ENCODE measurements around the gene USP46.

Gene USP46

GRCh38 chr4:52655506-52655905 is 3.6 kb downstream of the USP46 start:
- DNase-seq (ENCODE audit: low spot score) = no peak

DNA sequence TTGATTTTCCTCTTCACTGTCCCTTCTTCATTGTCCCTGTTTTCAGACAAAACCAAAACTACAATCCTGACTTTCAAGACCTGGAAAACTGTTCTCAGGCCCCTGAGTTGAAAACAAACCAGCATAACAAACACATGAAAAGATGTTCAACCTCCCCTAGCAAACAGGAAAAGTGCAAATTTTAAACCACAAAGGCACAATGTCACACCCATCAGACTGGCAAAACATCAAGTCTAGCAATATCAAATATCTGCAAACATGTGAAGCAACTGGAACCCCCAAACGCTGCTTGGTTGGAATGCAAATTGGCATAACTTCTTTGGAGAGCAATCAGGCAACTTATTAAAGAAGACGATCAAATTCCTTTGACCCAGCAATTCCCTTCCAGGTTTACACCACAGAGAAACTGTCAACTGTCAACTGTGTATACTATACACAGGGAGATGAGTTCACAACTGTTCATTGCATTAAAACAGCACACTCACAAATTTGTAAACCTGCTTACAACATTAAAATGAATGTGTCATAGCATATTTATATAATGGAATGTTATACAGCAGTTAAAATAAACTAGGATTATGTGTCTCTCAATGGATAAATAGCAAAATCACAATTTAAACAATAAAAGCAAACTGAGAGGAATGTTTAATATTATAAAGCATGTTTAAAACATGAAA is 7.0 kb downstream of the USP46 start:
- DNase-seq (ENCODE audit: low spot score) = no peak

DNA sequence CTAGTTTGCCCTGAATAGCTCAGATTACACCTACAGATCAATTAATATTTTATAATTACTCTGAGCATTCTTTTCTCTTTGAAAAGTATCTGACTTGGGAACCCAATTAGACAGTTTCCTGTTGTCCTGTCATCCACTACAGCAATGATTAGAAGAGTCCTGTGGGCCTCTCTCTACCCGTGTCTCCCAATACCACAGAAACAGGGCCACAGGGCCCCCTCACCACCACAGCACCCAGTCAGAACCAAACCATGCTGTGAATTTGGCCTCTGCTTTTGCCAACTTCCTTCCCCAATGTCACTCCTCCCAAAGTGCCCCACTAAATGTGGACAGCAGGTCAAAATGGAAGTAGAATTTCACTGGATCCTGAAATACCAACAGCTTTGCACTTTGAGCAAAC is 10.3 kb downstream of the USP46 start:
- no peak for DNase-seq (ENCODE audit: low spot score)

DNA sequence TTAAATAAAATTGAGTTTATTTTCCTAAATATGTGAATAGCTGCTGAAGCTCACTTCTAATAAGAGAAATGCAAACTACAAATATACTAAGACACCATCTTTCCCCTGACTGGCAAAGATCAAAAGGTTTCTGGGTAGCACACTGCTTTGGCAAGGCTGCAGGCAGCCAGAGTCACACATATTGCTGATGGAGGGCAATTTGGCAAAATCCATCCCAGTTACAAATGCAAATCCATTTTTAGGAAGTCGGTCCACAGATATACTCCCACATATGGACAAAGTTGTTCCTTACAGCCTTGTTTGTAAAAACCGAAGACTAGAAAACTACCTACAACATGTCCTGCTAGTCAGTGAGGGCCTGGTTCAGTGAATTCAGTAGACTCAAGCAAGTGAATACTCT is 12.4 kb downstream of the USP46 start:
- DNase-seq (ENCODE audit: low spot score) = no peak

- DNase-seq (ENCODE audit: low spot score) = no peak
Observed at GRCh38 chr4:52646096-52646495, 13.0 kb downstream of the USP46 start.

DNA sequence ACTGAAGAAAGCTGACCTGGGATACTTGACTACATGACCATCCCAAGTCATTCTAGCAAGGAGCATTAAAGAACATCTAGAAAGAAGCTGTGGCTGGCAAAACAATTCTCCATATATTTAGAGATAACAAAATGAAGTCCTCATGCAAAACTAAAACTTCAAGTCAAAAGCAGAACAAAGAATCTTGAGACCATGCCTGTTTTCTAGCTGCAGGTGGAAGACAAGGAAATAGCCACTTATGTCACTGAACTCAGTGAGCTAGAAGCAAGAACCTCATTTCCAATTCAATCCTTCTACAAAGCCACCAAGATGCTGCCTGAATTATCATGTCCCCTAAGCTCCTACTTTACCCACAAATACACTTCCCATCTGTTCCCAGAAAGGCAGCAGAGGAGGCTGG is 13.8 kb downstream of the USP46 start:
- DNase-seq (ENCODE audit: low spot score) = no peak

GRCh38 chr4:52643785-52644244 is 15.3 kb downstream of the USP46 start:
- DNase-seq (ENCODE audit: low spot score) = no peak

- no peak for DNase-seq (ENCODE audit: low spot score)
Observed at GRCh38 chr4:52643190-52643589, 15.9 kb downstream of the USP46 start.

DNA sequence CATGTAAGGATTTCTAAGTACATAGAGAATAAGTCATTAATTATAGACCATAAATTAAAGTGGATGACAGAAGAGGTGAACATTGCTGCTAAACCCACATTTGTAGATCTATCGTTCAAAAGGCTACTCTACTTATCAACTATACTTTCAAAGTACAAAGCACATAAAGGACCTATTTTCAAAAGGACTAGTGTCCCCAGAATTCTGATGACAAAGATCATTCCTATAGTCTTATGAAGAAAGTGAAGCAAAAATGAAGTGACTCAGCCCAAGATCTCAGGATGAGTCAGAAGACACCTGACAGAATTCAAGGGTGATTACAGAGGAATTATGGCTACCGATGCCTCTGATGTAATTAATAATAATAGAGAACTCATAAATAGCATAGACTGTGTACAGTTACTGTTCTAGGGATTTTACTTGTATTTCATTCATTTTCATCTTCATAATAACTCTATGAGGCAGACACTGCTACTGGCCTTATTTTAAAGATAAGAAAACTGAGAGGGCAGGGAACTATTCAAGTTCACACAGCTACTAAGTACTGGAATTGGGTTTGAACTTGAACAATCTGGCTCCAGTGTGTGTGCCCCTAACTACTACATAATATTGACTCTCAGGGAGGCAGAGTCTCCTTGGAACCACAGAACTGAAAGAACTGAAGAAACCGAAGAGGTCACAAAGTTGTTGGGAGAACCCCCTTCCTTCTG is 17.1 kb downstream of the USP46 start:
- DNase-seq (ENCODE audit: low spot score) = no peak

DNA sequence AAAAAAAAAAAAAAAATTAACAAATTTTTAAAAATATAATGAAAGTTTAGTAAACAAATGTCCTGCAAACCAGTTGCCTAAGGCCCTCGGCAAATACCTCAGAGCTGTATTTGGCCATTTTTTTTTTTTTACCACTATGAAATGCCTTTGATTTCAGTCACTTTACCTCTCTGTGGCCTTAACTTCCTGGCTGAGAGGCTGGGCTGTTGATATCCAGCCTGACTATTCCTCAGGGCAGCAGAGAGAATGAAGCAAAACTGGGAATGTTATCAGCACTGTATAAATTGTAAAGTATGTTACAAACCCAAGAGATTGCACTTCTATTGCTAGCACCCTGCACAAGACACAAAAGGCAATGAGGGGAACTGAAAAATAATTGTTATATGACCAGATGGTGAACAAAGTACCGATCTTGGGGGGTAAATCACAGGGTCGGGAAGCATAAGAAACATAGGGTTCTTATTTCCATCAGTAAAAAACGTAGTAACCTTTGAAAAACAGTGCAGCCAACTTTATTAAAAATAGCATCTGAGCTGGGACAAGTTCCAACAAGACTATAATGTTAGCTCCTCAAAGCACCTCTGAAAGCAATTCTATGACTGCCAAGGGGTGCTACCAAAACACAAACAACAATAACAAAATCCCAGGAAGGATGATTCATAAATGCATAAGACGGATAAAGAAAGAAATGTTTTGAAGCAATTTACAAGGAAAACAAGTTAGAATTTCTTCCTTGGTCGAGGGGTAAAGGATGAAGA is 18.1 kb downstream of the USP46 start:
- no peak for DNase-seq (ENCODE audit: low spot score)

GRCh38 chr4:52638717-52639116 is 20.4 kb downstream of the USP46 start:
- no peak for DNase-seq (ENCODE audit: low spot score)

DNA sequence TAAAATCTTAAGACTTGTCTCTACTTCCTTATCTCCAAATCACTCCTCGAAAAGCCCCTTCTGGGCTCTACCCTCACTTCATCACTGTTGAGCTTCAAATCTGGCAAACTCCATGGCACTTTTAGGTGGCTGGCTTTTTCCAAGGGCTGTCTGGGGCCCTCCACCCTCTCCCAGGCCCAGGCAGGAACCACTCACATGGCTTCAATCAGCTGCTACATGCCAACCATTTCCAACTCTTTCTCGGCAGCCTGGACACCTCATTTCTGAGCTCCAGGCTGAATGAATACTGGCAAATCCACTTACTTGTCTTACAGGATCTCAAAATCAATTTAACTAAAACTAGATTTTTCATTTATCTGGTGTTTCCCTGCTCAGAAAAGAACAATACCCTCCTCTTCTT is 22.0 kb downstream of the USP46 start:
- no peak for DNase-seq (ENCODE audit: low spot score)

DNA sequence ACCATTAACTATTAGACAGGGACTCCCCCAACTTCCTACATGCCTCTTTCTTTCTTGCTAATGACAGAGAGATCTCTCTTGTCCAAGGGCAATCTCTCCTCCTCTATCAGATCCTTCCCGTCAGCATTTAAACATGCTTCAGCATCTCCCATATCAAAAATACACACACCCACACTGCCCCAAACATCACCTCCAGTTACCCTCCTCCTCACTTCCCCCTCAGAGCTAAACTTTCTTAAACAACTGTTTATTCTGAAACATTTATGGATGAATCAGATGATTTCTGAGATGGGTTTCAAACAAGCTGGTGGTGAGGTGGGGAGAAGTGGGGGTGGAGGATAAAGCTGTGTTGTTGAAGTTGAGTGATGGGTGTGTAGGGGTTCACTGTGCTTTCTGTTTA is 23.5 kb downstream of the USP46 start:
- DNase-seq (ENCODE audit: low spot score) = no peak

DNA sequence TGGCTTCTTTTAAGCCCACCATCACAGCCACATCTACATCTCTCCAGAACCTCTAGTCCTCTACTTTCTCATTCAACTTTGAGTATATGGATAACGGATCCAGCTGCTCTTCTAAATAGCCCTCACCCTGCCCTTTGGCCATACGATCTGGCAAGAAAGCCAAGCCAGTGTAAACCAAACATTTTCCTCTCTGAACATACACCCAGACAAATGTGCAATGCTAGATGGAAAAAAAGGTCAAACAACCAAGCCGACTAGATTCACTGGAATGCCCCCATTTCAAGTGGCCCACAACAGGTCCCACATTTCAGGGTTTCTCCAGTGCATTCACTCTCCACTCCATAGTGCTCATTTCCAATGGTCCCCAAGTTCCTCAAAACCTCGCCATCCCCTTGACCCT is 24.0 kb downstream of the USP46 start:
- DNase-seq (ENCODE audit: low spot score) = no peak

- DNase-seq (ENCODE audit: low spot score) = no peak
Observed at GRCh38 chr4:52633846-52634245, 25.3 kb downstream of the USP46 start.

DNA sequence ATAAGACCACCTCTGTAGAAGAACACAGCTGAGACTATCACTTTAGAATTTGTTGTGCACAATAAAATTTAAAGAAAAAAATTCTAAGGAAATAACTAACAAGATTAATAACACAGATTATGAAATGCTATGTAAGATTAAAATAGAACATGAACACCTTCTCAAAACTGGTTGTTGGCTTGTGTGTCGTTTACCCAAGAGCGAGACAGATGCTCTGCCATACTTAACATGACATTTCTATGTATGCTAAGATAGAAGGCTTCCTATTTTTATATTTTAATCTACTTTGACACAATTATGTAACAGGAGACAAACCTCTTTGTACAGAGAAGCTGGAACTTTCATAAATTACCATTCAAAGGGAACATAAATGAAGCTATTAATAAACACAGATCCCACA is 30.1 kb downstream of the USP46 start:
- DNase-seq (ENCODE audit: low spot score) = no peak

- no peak for DNase-seq (ENCODE audit: low spot score)
Observed at GRCh38 chr4:52628543-52628942, 30.6 kb downstream of the USP46 start.

GRCh38 chr4:52627876-52628275 is 31.2 kb downstream of the USP46 start:
- no peak for DNase-seq (ENCODE audit: low spot score)

- DNase-seq (ENCODE audit: low spot score) = no peak
Observed at GRCh38 chr4:52625216-52625615, 33.9 kb downstream of the USP46 start.

GRCh38 chr4:52622564-52622963 is 36.5 kb downstream of the USP46 start:
- DNase-seq (ENCODE audit: low spot score) = no peak

- DNase-seq (ENCODE audit: low spot score) = no peak
Observed at GRCh38 chr4:52621567-52621966, 37.5 kb downstream of the USP46 start.

GRCh38 chr4:52619591-52619931 is 39.5 kb downstream of the USP46 start:
- no peak for DNase-seq (ENCODE audit: low spot score)
